OCI-LY1 (cell line): ENCODE results near the gene ALDH16A1.

Source experiments
- CTCF ChIP-seq: fragments of 200-600 bp; sonication (generic), shearing (Covaris generic); IDR thresholded peaks from 2 replicates; pipeline ENCODE4 v1.5.1; 2017; ENCODE audit warnings: mild to moderate bottlenecking, antibody characterized with exemption, low read length, moderate library complexity, mixed read lengths
- EZH2 ChIP-seq: fragments of 200-600 bp; sonication (generic), shearing (Covaris generic); IDR thresholded peaks from 2 replicates; pipeline ENCODE4 v1.8.0; 2017; ENCODE audit warnings: borderline replicate concordance, mixed run types, mild to moderate bottlenecking, antibody characterized with exemption, low read length, moderate library complexity, mixed read lengths

GRCh38 chr19:49434907-49435583 lies 18.0 kb upstream of the ALDH16A1 start:
- TF ChIP-seq CTCF (no peak), EZH2 (no peak)
